Measurements from ENCODE around the gene ADPRH. TPM values are rescaled to one million over a fixed set of nuclear protein-coding genes. Genes with fewer than 3 reads are reported as not detected.

ADPRH gene
- total and polyA plus RNA-seq, 11 donors, result 5.0 to 17.5 (median 11.5) TPM

GRCh38 chr3:119553823-119554415 is 25.4 kb upstream of the ADPRH start:
- Histone ChIP-seq H3K4me1 (peaks cover 0 to 27% (median 0%) of the 10 kb centered on the region in 12 donors), H3K27me3 (no peaks in the 10 kb centered on the region), H3K9me3 (no peaks in the 10 kb centered on the region), H3K27ac (no peak overlapping the region), H3K36me3 (no peaks in the 10 kb centered on the region), H3K4me3 (no peak overlapping the region)
- ATAC-seq, result no peak
- intact Hi-C loops (cut with DNase I), result no loop called here
- 64 to 76% (median 70%) methylated on average over 5 of the region's 5 CpGs for WGBS, 4 donors
- DNase-seq, result no peak
- TF ChIP-seq POLR2A (IDR thresholded peaks at IDR 0.05) (no peak), CTCF (IDR thresholded peaks at IDR 0.05) (no peak)

GRCh38 chr3:119555309-119555735 is 24.0 kb upstream of the ADPRH start:
- 65 to 74% (median 73%) methylated on average over 4 of the region's 4 CpGs for WGBS, 4 donors
- no peaks in the 10 kb centered on the region for H3K27me3 ChIP-seq
- TF ChIP-seq CTCF (IDR thresholded peaks at IDR 0.05), result no peak
- TF ChIP-seq POLR2A (IDR thresholded peaks at IDR 0.05), result no peak
- DNase-seq (peak in 3 of 5 donors; percentile 24 to 34 (median 30)), ATAC-seq (peak in 3 of 4 donors; percentile 36 to 54 (median 43))
- no peak overlapping the region for H3K4me3 ChIP-seq
- no peaks in the 10 kb centered on the region for H3K36me3 ChIP-seq
- H3K9me3 ChIP-seq, result no peaks in the 10 kb centered on the region
- intact Hi-C loops (cut with DNase I), result no loop called here
- H3K4me1 ChIP-seq, result peaks cover 0 to 35% (median 0%) of the 10 kb centered on the region in 12 donors
- H3K27ac ChIP-seq, result peak overlapping the region in 1 of 12 donors; percentile 55

- Histone ChIP-seq H3K4me1 (peaks cover 0 to 35% (median 0%) of the 10 kb centered on the region in 12 donors), H3K36me3 (no peaks in the 10 kb centered on the region), H3K27ac (peak overlapping the region in 1 of 12 donors; percentile 55), H3K27me3 (no peaks in the 10 kb centered on the region), H3K9me3 (no peaks in the 10 kb centered on the region), H3K4me3 (no peak overlapping the region)
- intact Hi-C loops (cut with DNase I), result no loop called here
- TF ChIP-seq POLR2A (IDR thresholded peaks at IDR 0.05) (no peak), CTCF (IDR thresholded peaks at IDR 0.05) (no peak)
- ATAC-seq, result no peak
- no peak for DNase-seq
- WGBS, 4 donors, result 66 to 98% (median 86%) methylated on average over 1 of the region's 1 CpG; no CpG with 5 or more reads in 1 of the 4 donors
Measured at GRCh38 chr3:119555929-119556328, 23.4 kb upstream of the ADPRH start.

- Histone ChIP-seq H3K36me3 (no peaks in the 10 kb centered on the region), H3K4me3 (no peak overlapping the region), H3K9me3 (no peaks in the 10 kb centered on the region), H3K27me3 (no peaks in the 10 kb centered on the region), H3K4me1 (peaks cover 0 to 41% (median 2%) of the 10 kb centered on the region in 12 donors), H3K27ac (no peak overlapping the region)
- WGBS, 4 donors, result 92 to 95% (median 93%) methylated on average over 7 of the region's 7 CpGs
- ATAC-seq (no peak), DNase-seq (no peak)
- intact Hi-C loops (cut with DNase I), result no loop called here
- TF ChIP-seq POLR2A (IDR thresholded peaks at IDR 0.05) (no peak), CTCF (IDR thresholded peaks at IDR 0.05) (no peak)
Measured at GRCh38 chr3:119557192-119557876, 22.0 kb upstream of the ADPRH start.
